ENCODE data around the gene CDC42BPB.

The CDC42BPB gene

GRCh38 chr14:102885737-102886447, 171.5 kb downstream of the CDC42BPB start:
- no peak for TF ChIP-seq EZH2phosphoT487 (IDR thresholded peaks at IDR 0.05; ENCODE audit: low read depth)
- peaks cover 80% of the 10 kb centered on the region for H3K36me3 ChIP-seq (replicated peaks; ENCODE audit: low read depth, low read length)
- H3K4me2 ChIP-seq (ENCODE audit: low read length) = no peak overlapping the region
- no peaks in the 10 kb centered on the region for H3K4me1 ChIP-seq (ENCODE audit: low read length)
- no peaks in the 10 kb centered on the region for H3K9me3 ChIP-seq (ENCODE audit: insufficient read depth, low read length)
- H3K27ac ChIP-seq (ENCODE audit: low read length) = no peak overlapping the region
- H4K20me1 ChIP-seq (ENCODE audit: insufficient read depth, low read length) = peaks cover 8% of the 10 kb centered on the region
- H3K9ac ChIP-seq (ENCODE audit: low read length) = no peak overlapping the region
- no peak overlapping the region for H3K4me3 ChIP-seq (ENCODE audit: low read length)
- H3K27me3 ChIP-seq (ENCODE audit: low read depth, low read length) = no peaks in the 10 kb centered on the region
- H3K79me2 ChIP-seq (ENCODE audit: low read length) = peaks cover 15% of the 10 kb centered on the region; the same call in 1 of the 2 replicates
- no peak overlapping the region for H2AFZ ChIP-seq (ENCODE audit: low read depth, low read length)

GRCh38 chr14:102883554-102883953, 173.8 kb downstream of the CDC42BPB start:
- no peaks in the 10 kb centered on the region for H3K9me3 ChIP-seq (ENCODE audit: insufficient read depth, low read length)
- H3K4me2 ChIP-seq (ENCODE audit: low read length) = no peak overlapping the region
- H3K4me1 ChIP-seq (ENCODE audit: low read length) = no peaks in the 10 kb centered on the region
- H3K79me2 ChIP-seq (ENCODE audit: low read length) = peaks cover 19% of the 10 kb centered on the region
- H2AFZ ChIP-seq (ENCODE audit: low read depth, low read length) = no peak overlapping the region
- no peak overlapping the region for H3K4me3 ChIP-seq (ENCODE audit: low read length)
- no peaks in the 10 kb centered on the region for H3K27me3 ChIP-seq (ENCODE audit: low read depth, low read length)
- H4K20me1 ChIP-seq (ENCODE audit: insufficient read depth, low read length) = peaks cover 15% of the 10 kb centered on the region
- peaks cover 72% of the 10 kb centered on the region for H3K36me3 ChIP-seq (replicated peaks; ENCODE audit: low read depth, low read length)
- no peak overlapping the region for H3K27ac ChIP-seq (ENCODE audit: low read length)
- TF ChIP-seq CTCF (IDR thresholded peaks at IDR 0.05; ENCODE audit: low read depth, low read length) = no peak
- no peak for TF ChIP-seq EZH2phosphoT487 (IDR thresholded peaks at IDR 0.05; ENCODE audit: low read depth)
- no peak overlapping the region for H3K9ac ChIP-seq (ENCODE audit: low read length)

GRCh38 chr14:102883089-102883541, 174.2 kb downstream of the CDC42BPB start:
- Histone ChIP-seq H3K9me3 (ENCODE audit: insufficient read depth, low read length) (no peaks in the 10 kb centered on the region), H3K79me2 (ENCODE audit: low read length) (peaks cover 20% of the 10 kb centered on the region), H3K36me3 (replicated peaks; ENCODE audit: low read depth, low read length) (peaks cover 72% of the 10 kb centered on the region), H3K4me2 (ENCODE audit: low read length) (no peak overlapping the region), H3K27me3 (ENCODE audit: low read depth, low read length) (no peaks in the 10 kb centered on the region), H2AFZ (ENCODE audit: low read depth, low read length) (no peak overlapping the region), H3K27ac (ENCODE audit: low read length) (no peak overlapping the region), H3K4me3 (ENCODE audit: low read length) (no peak overlapping the region), H4K20me1 (ENCODE audit: insufficient read depth, low read length) (peaks cover 19% of the 10 kb centered on the region), H3K9ac (ENCODE audit: low read length) (no peak overlapping the region), H3K4me1 (ENCODE audit: low read length) (no peaks in the 10 kb centered on the region)
- TF ChIP-seq EZH2phosphoT487 (IDR thresholded peaks at IDR 0.05; ENCODE audit: low read depth) = no peak
- TF ChIP-seq CTCF (IDR thresholded peaks at IDR 0.05; ENCODE audit: low read depth, low read length) = no peak

Data from OCI-LY3 (cell line).